Measurements from ENCODE around the gene ZNF354C. TPM values are rescaled to one million over a fixed set of nuclear protein-coding genes. Genes with fewer than 3 reads are reported as not detected.

Gene ZNF354C
- total and polyA plus RNA-seq, 7 donors, result 1.1 to 3.7 (median 2.4) TPM

DNA sequence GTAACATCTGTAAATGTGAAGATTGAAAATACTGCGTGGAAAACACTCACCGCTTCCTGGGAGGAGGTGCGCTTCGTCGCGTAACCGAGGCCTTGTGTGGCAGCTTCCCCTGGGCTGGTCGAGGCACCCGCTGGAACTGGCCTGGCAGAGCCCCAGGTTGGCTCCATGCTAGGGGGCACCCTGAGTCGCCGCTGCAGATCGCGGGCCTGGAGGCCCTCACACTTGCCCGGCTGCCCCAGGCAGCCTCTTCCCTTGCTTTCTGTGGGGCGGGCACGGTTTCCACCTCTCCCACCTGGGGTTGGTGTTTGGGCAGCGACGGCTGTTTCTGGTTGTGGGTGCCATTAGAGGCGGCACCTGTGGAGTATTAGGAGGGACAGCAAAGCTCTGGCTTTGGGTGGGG, 852 bp downstream of the ZNF354C start:
- peak; percentile 14 to 50 for DNase-seq
- H3K9me3 ChIP-seq, result peaks cover 24% of the 10 kb centered on the region
- H3K36me3 ChIP-seq (ENCODE audit: insufficient read depth in 1 of 2, low read depth in 1 of 2), result peaks cover 12 to 33% of the 10 kb centered on the region in 2 donors
- 63 to 70% (median 66%) methylated on average over 19 of the region's 19 CpGs for WGBS, 3 donors
- intact Hi-C loops (cut with DNase I), result loop anchor here (2.0 to 5.0 kb wide), 4 partner anchors 39 to 329 kb away; partner anchors contain the start of genes ZNF354A (in 2 of the 2), ZNF354B (in 2 of the 2) and ZNF879 (in 1 of the 2)
- ATAC-seq, result peak in 1 of 4 donors; percentile 9
- TF ChIP-seq, protein P1, sequence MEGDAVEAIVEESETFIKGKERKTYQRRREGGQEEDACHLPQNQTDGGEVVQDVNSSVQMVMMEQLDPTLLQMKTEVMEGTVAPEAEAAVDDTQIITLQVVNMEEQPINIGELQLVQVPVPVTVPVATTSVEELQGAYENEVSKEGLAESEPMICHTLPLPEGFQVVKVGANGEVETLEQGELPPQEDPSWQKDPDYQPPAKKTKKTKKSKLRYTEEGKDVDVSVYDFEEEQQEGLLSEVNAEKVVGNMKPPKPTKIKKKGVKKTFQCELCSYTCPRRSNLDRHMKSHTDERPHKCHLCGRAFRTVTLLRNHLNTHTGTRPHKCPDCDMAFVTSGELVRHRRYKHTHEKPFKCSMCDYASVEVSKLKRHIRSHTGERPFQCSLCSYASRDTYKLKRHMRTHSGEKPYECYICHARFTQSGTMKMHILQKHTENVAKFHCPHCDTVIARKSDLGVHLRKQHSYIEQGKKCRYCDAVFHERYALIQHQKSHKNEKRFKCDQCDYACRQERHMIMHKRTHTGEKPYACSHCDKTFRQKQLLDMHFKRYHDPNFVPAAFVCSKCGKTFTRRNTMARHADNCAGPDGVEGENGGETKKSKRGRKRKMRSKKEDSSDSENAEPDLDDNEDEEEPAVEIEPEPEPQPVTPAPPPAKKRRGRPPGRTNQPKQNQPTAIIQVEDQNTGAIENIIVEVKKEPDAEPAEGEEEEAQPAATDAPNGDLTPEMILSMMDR (IDR thresholded peaks at IDR 0.05), result no peak
- H3K4me3 ChIP-seq, result peak overlapping the region; percentile 82
- H3K4me1 ChIP-seq, result peaks cover 10% of the 10 kb centered on the region
- no peaks in the 10 kb centered on the region for H3K27me3 ChIP-seq (ENCODE audit: insufficient read depth in 3 of 3, low read length in 2 of 3)
- peak overlapping the region; percentile 79 for H3K27ac ChIP-seq

DNA sequence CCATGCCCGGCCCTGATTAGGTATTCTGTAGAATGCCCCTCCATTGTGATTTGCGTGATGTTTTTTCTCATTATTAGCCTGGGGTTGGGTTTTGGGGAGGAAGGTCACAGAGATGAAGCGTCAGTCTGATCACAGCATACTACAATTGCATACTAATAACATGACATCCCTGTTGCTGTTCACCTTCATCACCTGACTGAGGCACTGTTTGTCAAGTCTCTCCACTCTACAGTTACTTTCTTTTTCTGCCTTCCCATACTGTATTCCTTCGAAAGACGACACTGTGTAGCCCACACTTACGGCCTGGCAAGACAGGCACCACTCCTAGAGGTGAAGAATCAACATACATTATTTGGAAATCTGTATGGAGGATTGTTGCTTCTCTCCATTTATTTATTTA, 5.5 kb downstream of the ZNF354C start:
- ATAC-seq (no peak), DNase-seq (no peak)
- peaks cover 10% of the 10 kb centered on the region for H3K4me1 ChIP-seq
- TF ChIP-seq, protein P1 (IDR thresholded peaks at IDR 0.05), result no peak
- intact Hi-C loops (cut with DNase I), result no loop called here
- 97 to 99% (median 98%) methylated on average over 6 of the region's 6 CpGs for WGBS, 3 donors
- H3K27ac ChIP-seq, result no peak overlapping the region
- H3K9me3 ChIP-seq, result peaks cover 47% of the 10 kb centered on the region
- H3K4me3 ChIP-seq, result no peak overlapping the region
- H3K36me3 ChIP-seq (ENCODE audit: insufficient read depth in 1 of 2, low read depth in 1 of 2), result peaks cover 12 to 52% of the 10 kb centered on the region in 2 donors
- no peaks in the 10 kb centered on the region for H3K27me3 ChIP-seq (ENCODE audit: insufficient read depth in 3 of 3, low read length in 2 of 3)

DNA sequence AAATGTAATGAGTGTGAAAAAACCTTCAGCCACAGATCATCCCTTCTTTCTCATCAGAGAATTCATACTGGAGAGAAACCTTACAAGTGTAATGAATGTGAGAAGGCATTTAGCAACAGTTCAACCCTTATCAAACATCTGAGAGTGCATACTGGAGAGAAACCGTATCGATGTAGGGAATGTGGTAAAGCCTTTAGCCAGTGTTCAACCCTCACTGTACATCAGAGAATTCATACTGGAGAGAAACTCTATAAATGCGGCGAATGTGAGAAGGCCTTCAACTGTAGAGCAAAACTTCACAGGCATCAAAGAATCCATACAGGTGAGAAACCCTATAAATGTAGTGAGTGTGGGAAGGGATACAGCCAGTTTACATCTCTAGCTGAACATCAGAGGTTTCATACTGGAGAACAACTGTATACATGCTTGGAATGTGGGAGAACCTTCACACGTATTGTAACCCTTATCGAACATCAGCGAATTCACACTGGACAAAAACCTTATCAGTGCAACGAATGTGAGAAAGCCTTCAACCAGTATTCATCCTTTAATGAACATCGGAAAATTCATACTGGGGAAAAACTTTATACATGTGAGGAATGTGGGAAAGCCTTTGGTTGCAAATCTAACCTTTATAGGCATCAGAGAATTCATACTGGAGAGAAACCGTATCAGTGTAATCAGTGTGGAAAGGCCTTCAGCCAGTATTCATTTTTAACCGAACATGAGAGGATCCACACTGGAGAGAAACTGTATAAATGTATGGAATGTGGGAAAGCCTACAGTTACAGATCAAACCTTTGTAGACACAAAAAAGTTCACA, 19.2 kb downstream of the ZNF354C start:
- Histone ChIP-seq H3K27me3 (ENCODE audit: insufficient read depth in 3 of 3, low read length in 2 of 3) (no peaks in the 10 kb centered on the region), H3K4me3 (no peak overlapping the region), H3K27ac (no peak overlapping the region), H3K36me3 (ENCODE audit: insufficient read depth in 1 of 2, low read depth in 1 of 2) (peaks cover 39 to 49% of the 10 kb centered on the region in 2 donors), H3K9me3 (peaks cover 97% of the 10 kb centered on the region), H3K4me1 (no peaks in the 10 kb centered on the region)
- ATAC-seq, result no peak
- intact Hi-C loops (cut with DNase I), result no loop called here
- WGBS, 3 donors, result 97 to 99% (median 98%) methylated on average over 11 of the region's 11 CpGs
- no peak for DNase-seq
- TF ChIP-seq, protein P1 (IDR thresholded peaks at IDR 0.05), result no peak

DNA sequence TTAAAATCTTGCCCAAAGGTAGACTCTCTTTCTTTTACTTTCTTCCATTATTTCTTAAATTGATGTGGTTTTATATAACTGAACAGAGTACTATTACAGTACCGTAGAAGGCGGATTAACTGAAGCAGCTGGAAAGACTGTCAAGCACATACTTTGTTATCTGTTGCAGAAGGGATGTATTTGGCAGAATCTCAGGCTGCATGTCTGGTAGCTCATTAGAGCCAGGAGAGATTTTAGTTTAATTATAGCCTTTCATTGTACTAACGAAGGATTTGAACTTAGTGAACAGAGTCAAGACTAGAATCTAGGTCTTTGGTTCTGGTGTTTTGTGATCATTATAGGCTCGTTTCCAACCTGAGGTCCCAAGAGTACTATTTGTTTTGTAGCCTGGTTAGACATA, 20.6 kb downstream of the ZNF354C start:
- TF ChIP-seq, protein P1 (IDR thresholded peaks at IDR 0.05), result no peak
- Histone ChIP-seq H3K27ac (no peak overlapping the region), H3K4me3 (no peak overlapping the region), H3K4me1 (no peaks in the 10 kb centered on the region), H3K36me3 (ENCODE audit: insufficient read depth in 1 of 2, low read depth in 1 of 2) (peaks cover 38 to 49% of the 10 kb centered on the region in 2 donors), H3K27me3 (ENCODE audit: insufficient read depth in 3 of 3, low read length in 2 of 3) (no peaks in the 10 kb centered on the region), H3K9me3 (peaks cover 99% of the 10 kb centered on the region)
- 92 to 95% (median 93%) methylated on average over 4 of the region's 4 CpGs for WGBS, 3 donors
- DNase-seq (no peak), ATAC-seq (no peak)
- intact Hi-C loops (cut with DNase I), result no loop called here

Data from psoas muscle (tissue), 8 donors.